HEK293T (cell line): ENCODE measurements around the gene GLRX3.

Source experiments
- SP1 ChIP-seq: fragments of 450-650 bp; IDR thresholded peaks from 2 replicates; pipeline ENCODE4 v1.6.1; 2017
- SUZ12 ChIP-seq: fragments of 450-650 bp; IDR thresholded peaks from 2 replicates; pipeline ENCODE4 v1.6.1; 2016; ENCODE audit warnings: mild to moderate bottlenecking

DNA sequence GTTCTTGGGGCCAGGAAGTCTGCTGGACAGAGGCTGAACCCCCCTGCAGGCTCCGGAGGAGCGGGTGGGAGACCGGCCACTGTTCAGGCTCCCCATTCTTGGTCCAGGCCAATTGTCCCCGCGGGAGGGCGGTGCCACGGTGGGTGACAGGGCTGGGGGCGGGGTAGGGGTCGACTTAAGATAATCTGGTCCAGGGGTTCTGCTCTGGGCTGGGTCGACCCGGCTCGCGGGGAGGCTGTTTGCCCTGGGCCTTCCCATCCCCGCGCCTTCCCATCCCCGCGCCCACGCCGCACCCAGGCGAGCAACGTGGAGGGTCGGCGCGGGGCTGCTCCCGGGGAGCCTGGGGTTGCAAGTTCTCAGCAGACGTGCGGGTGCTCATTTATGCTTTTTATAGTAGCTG lies 7.3 kb upstream of the GLRX3 start:
- TF ChIP-seq SP1 (no peak), SUZ12 (no peak)
